ENCODE data around the gene FCN1. TPM values are rescaled to one million over a fixed set of nuclear protein-coding genes. Genes with fewer than 3 reads are reported as not detected.

FCN1 gene
- total RNA-seq, 1 experiment from 2014 or later: not detected

DNA sequence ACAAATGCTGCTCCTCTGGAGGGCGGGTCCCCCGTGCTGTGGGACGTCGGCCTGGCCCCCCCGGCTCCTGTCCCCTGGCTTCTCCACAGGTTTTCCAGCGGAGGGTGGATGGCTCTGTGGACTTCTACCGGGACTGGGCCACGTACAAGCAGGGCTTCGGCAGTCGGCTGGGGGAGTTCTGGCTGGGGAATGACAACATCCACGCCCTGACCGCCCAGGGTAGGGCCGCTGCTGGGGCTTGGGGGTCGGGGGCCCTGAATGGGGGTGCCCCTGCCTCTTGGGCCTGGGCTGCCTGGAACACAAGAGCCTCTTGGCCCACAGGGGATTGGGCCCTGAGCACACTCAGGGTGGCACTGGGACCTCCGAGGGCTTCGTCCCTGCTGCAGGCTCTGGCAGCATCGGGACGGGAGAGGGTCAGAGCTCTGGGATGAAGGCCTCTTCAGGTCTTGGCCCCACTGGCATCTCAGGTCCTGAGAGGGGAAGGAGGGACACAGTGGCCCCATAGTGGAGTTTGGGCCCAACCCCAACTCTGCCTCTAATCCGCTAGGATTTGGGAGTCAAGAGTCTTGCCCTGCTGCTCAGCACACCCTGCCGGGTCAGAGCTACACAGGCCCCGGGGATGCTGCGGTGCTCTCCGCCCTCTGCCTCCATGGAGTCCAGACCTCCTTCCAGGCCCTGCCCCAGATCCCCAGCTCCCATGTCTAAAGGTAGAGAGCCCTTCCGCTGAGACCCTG lies 31.9 kb downstream of the FCN1 start:
- H3K27me3 ChIP-seq (ENCODE audit: low read length): no peaks in the 10 kb centered on the region
- no peak overlapping the region for H3K4me3 ChIP-seq (ENCODE audit: low read length)
- no peaks in the 10 kb centered on the region for H3K4me1 ChIP-seq (ENCODE audit: low read length)
- H3K4me2 ChIP-seq (ENCODE audit: low read depth, low read length, poor library complexity, severe bottlenecking): no peak overlapping the region
- no peaks in the 10 kb centered on the region for H3K79me2 ChIP-seq (ENCODE audit: low read length)
- no peaks in the 10 kb centered on the region for H3K36me3 ChIP-seq (ENCODE audit: insufficient read depth, low read length)
- no peaks in the 10 kb centered on the region for H4K20me1 ChIP-seq (ENCODE audit: insufficient read depth, low read depth, low read length)
- no peak overlapping the region for H3K27ac ChIP-seq (ENCODE audit: low read length)
- no peak overlapping the region for H2AFZ ChIP-seq (ENCODE audit: low read length)
- H3K9me2 ChIP-seq (replicated peaks; ENCODE audit: insufficient read depth, low read length): no peaks in the 10 kb centered on the region
- H3K9ac ChIP-seq (ENCODE audit: low read length): no peak overlapping the region
- no peaks in the 10 kb centered on the region for H3K9me3 ChIP-seq (ENCODE audit: low read length)
- DNase-seq: no peak

DNA sequence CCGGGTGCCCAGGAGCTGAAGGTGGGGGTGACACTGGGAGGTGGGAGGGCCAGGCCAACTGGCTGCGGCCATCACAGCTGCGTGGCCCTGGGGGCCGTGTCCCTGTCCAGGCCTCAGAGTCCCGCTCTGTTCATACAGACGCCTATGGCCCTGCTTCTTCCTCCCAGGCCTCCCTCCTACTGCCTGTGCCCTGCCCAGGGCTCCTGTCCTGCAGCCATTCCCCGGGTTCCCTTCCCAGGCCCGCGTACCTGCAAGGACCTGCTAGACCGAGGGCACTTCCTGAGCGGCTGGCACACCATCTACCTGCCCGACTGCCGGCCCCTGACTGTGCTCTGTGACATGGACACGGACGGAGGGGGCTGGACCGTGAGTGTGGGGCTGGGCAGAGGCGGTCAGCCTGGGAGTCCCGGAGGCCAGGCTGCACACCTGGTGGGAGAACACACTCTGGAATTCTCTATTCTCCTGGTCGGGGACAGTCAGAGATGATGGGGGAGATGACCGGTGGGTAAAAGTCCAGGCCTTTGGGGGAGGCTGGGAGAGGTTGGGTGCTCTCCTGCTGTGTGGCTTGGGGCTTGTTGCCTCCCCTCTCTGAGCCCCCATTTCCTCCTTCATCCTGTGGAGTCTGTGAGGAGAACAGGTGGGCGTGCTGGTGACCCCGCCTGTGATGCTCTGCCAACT lies 32.6 kb downstream of the FCN1 start:
- no peak for DNase-seq
- Histone ChIP-seq H3K9me2 (replicated peaks; ENCODE audit: insufficient read depth, low read length) (no peaks in the 10 kb centered on the region), H3K4me1 (ENCODE audit: low read length) (no peaks in the 10 kb centered on the region), H3K27me3 (ENCODE audit: low read length) (no peaks in the 10 kb centered on the region), H3K4me2 (ENCODE audit: low read depth, low read length, poor library complexity, severe bottlenecking) (no peak overlapping the region), H3K9ac (ENCODE audit: low read length) (no peak overlapping the region), H4K20me1 (ENCODE audit: insufficient read depth, low read depth, low read length) (no peaks in the 10 kb centered on the region), H3K9me3 (ENCODE audit: low read length) (no peaks in the 10 kb centered on the region), H3K4me3 (ENCODE audit: low read length) (no peak overlapping the region), H3K36me3 (ENCODE audit: insufficient read depth, low read length) (no peaks in the 10 kb centered on the region), H2AFZ (ENCODE audit: low read length) (no peak overlapping the region), H3K27ac (ENCODE audit: low read length) (no peak overlapping the region), H3K79me2 (ENCODE audit: low read length) (no peaks in the 10 kb centered on the region)

DNA sequence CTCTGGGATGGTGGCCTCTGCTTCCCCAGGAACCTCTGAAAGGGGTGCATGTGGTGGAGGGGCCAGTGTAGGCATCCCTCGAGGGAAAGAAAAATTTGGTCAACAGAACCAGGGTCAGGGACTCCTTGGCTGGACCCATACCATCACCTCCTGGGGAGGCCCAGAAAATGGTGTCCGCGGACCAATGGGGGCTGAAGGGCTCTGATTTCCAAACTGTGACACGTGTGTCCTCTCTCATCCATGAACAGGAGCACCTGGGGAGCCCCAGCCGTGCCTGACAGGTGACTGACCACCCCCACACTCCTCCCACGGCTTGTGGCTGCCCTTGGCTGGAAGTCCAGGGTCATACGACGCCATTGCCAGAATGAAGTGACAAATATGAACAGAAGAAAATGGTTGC lies 33.2 kb downstream of the FCN1 start:
- Histone ChIP-seq H3K4me2 (ENCODE audit: low read depth, low read length, poor library complexity, severe bottlenecking) (no peak overlapping the region), H3K9me3 (ENCODE audit: low read length) (no peaks in the 10 kb centered on the region), H2AFZ (ENCODE audit: low read length) (no peak overlapping the region), H3K79me2 (ENCODE audit: low read length) (no peaks in the 10 kb centered on the region), H3K27ac (ENCODE audit: low read length) (no peak overlapping the region), H3K36me3 (ENCODE audit: insufficient read depth, low read length) (no peaks in the 10 kb centered on the region), H3K27me3 (ENCODE audit: low read length) (no peaks in the 10 kb centered on the region), H3K9ac (ENCODE audit: low read length) (no peak overlapping the region), H3K9me2 (replicated peaks; ENCODE audit: insufficient read depth, low read length) (no peaks in the 10 kb centered on the region), H3K4me3 (ENCODE audit: low read length) (no peak overlapping the region), H3K4me1 (ENCODE audit: low read length) (no peaks in the 10 kb centered on the region), H4K20me1 (ENCODE audit: insufficient read depth, low read depth, low read length) (no peaks in the 10 kb centered on the region)
- no peak for DNase-seq

DNA sequence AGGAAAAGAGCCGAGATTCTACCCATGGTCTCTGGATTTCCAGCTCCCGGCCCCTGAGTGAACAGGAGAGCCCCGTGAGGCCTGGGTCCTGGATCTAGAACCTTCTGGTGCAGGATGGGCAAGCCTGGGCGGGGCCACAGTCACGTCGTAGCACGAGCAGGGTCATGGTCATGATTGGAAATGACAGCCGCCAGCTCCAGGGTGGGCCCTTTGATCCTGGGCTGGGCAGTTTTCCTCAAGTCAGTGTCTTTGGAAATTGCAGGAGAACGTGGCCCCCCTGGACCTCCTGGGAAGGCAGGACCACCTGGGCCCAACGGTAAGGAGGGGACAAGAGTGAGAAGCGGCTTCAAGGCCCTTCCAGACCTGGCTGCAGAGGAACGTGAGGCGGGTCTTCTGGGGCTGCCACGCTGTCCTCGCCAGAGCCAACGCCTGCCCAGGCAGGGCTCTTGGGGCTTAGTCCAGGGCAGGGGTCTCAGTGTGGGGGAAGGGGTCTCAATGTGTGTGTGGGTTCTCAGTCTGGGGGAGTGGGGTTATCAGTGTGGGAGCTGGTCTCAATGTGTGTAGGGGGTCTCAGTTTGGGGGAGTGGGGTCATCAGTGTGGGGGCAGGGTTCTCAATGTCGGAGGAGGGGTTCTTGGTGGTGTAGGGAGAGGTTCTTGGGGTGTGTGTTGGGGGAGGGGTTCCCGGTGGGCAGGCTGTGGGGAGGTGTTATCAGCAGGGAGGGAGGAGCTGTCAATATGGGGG lies 34.5 kb downstream of the FCN1 start:
- no peak for DNase-seq

DNA sequence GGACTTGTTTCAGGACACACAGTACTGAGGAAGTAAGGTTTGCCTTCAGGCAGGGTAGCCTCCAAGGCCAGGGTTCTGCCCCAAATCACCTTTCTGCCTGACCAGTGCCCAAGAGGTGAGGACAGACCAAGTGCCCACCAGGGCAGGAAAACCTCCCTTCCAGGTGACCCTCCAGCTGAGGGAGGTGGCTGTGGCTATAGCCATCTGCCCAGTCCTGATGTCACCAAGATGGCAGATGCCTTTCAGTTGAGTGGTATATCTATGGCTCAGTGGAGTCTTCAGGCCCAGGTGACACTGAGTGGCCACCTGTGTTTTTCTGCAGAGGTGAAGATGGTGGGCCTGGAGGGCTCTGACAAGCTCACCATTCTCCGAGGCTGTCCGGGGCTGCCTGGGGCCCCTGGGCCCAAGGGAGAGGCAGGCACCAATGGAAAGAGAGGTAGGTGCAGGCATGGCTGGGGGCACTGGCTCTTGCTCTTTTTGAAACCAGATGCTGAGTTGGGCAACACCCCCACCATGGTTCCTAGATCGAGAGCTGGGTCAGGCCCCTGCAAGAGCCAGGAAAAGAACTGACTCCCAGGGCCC lies 35.4 kb downstream of the FCN1 start:
- no peaks in the 10 kb centered on the region for H3K9me3 ChIP-seq (ENCODE audit: low read length)
- no peak overlapping the region for H3K4me2 ChIP-seq (ENCODE audit: low read depth, low read length, poor library complexity, severe bottlenecking)
- H3K27me3 ChIP-seq (ENCODE audit: low read length): no peaks in the 10 kb centered on the region
- no peak overlapping the region for H3K4me3 ChIP-seq (ENCODE audit: low read length)
- no peak overlapping the region for H3K27ac ChIP-seq (ENCODE audit: low read length)
- no peak overlapping the region for H2AFZ ChIP-seq (ENCODE audit: low read length)
- DNase-seq: no peak
- no peaks in the 10 kb centered on the region for H3K9me2 ChIP-seq (replicated peaks; ENCODE audit: insufficient read depth, low read length)
- no peaks in the 10 kb centered on the region for H3K36me3 ChIP-seq (ENCODE audit: insufficient read depth, low read length)
- no peak overlapping the region for H3K9ac ChIP-seq (ENCODE audit: low read length)
- no peaks in the 10 kb centered on the region for H3K79me2 ChIP-seq (ENCODE audit: low read length)
- H4K20me1 ChIP-seq (ENCODE audit: insufficient read depth, low read depth, low read length): no peaks in the 10 kb centered on the region
- no peaks in the 10 kb centered on the region for H3K4me1 ChIP-seq (ENCODE audit: low read length)

More for the DNA sequence above, 34.5 kb downstream of the FCN1 start:
- Histone ChIP-seq H3K9ac (ENCODE audit: low read length) (no peak overlapping the region), H3K4me3 (ENCODE audit: low read length) (no peak overlapping the region), H3K79me2 (ENCODE audit: low read length) (no peaks in the 10 kb centered on the region), H3K4me1 (ENCODE audit: low read length) (no peaks in the 10 kb centered on the region), H3K27me3 (ENCODE audit: low read length) (no peaks in the 10 kb centered on the region), H2AFZ (ENCODE audit: low read length) (no peak overlapping the region), H3K4me2 (ENCODE audit: low read depth, low read length, poor library complexity, severe bottlenecking) (no peak overlapping the region), H3K36me3 (ENCODE audit: insufficient read depth, low read length) (no peaks in the 10 kb centered on the region), H3K9me2 (replicated peaks; ENCODE audit: insufficient read depth, low read length) (no peaks in the 10 kb centered on the region), H4K20me1 (ENCODE audit: insufficient read depth, low read depth, low read length) (no peaks in the 10 kb centered on the region), H3K27ac (ENCODE audit: low read length) (no peak overlapping the region), H3K9me3 (ENCODE audit: low read length) (no peaks in the 10 kb centered on the region)

DNA sequence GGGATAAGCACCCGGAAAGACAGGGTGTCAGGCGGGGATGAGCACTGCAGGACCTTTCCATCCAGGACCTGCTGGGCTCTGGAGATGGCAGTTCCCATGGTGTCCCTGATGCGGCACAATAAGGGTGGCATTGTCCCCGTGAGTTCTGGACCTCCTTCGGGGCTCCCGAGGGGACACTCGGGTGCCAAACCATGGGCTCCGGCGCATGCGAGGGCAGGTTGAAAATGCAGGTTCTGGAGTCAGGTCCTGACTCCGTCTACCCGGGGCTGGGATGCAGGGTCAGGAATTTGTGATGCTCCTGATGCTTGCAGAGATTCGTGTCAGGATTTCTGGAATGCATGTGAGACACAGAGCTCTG lies 36.4 kb downstream of the FCN1 start:
- H3K27ac ChIP-seq (ENCODE audit: low read length): no peak overlapping the region
- H3K9me3 ChIP-seq (ENCODE audit: low read length): no peaks in the 10 kb centered on the region

DNA sequence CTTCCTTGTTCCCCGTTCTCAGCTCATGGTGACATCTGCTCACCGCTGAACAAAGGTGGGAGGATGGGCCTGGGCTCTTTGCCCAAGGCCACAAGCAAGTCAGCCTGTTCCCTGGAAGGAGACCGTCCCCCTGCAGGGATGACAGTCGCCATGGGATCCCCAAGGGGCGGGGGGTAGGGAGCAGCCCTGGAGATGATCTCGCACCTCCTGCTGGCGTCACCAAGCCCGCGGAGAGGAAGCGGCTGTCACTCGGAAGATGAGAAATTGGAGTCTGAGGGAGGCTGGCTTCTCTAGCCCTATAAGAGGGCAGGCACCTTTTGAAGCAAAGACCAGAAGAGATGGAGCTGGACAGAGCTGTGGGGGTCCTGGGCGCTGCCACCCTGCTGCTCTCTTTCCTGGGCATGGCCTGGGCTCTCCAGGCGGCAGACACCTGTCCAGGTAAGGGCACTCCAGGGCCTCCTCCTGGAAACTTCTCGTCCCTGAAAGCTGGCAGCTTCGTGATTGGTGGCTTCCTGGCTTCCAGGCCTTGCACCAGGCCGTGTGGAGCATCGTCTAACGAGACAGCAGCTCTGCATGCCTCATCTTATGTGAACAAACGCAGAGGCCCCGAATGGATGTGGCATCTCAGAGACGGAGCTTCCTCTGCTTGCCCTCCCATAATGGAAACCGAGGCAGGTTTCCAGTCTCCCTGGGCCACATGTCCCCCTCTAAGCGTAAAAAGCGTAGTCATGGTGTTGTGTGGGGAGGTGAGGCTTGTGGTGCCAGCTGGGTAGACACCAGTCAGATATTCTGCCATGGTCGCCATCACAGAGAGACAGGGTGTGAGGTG lies 37.0 kb downstream of the FCN1 start, which contains the start of gene FCN2:
Gene FCN2 (plus strand): TSS at position 327 of the 829 bp plus-strand sequence. CDS start 12 bp downstream, at position 339.
- H3K27me3 ChIP-seq (ENCODE audit: low read length): no peaks in the 10 kb centered on the region
- H3K9me2 ChIP-seq (replicated peaks; ENCODE audit: insufficient read depth, low read length): peaks cover 2% of the 10 kb centered on the region
- no peaks in the 10 kb centered on the region for H3K36me3 ChIP-seq (ENCODE audit: insufficient read depth, low read length)
- H4K20me1 ChIP-seq (ENCODE audit: insufficient read depth, low read depth, low read length): no peaks in the 10 kb centered on the region
- no peak within 1 kb of the TSS for H3K9ac ChIP-seq (ENCODE audit: low read length)
- DNase-seq: no peak
- no peak within 1 kb of the TSS for H3K4me3 ChIP-seq (ENCODE audit: low read length)
- no peaks in the 10 kb centered on the region for H3K79me2 ChIP-seq (ENCODE audit: low read length)
- H2AFZ ChIP-seq (ENCODE audit: low read length): no peak within 1 kb of the TSS
- no peaks in the 10 kb centered on the region for H3K4me1 ChIP-seq (ENCODE audit: low read length)
- H3K27ac ChIP-seq (ENCODE audit: low read length): no peak within 1 kb of the TSS
- no peaks in the 10 kb centered on the region for H3K9me3 ChIP-seq (ENCODE audit: low read length)
- H3K4me2 ChIP-seq (ENCODE audit: low read depth, low read length, poor library complexity, severe bottlenecking): no peak within 1 kb of the TSS

More for the DNA sequence above, 36.4 kb downstream of the FCN1 start:
- Histone ChIP-seq H3K4me1 (ENCODE audit: low read length) (no peaks in the 10 kb centered on the region), H3K79me2 (ENCODE audit: low read length) (no peaks in the 10 kb centered on the region), H3K4me3 (ENCODE audit: low read length) (no peak overlapping the region), H3K36me3 (ENCODE audit: insufficient read depth, low read length) (no peaks in the 10 kb centered on the region), H2AFZ (ENCODE audit: low read length) (no peak overlapping the region), H4K20me1 (ENCODE audit: insufficient read depth, low read depth, low read length) (no peaks in the 10 kb centered on the region), H3K9me2 (replicated peaks; ENCODE audit: insufficient read depth, low read length) (no peaks in the 10 kb centered on the region), H3K27me3 (ENCODE audit: low read length) (no peaks in the 10 kb centered on the region), H3K4me2 (ENCODE audit: low read depth, low read length, poor library complexity, severe bottlenecking) (no peak overlapping the region), H3K9ac (ENCODE audit: low read length) (no peak overlapping the region)
- DNase-seq: no peak

Measured in Karpas-422 (cell line).